Aorta (tissue), 5 donors: ENCODE data around the gene GABRD. TPM values are rescaled to one million over a fixed set of nuclear protein-coding genes. Genes with fewer than 3 reads are reported as not detected.

Experiments used
- ATAC-seq: fragments of 200-7000 bp; cut with Tn5 transposase; one replicate; pipeline ENCODE4 v1.9.1; 2022; ENCODE audit warnings: moderate library complexity; ENCODE audit not compliant: low FRiP score
- DNase-seq, 2 donors: peaks; one replicate each; pipeline ENCODE4 v3.0.0-alpha.2; 2020
- H3K27ac ChIP-seq, 2 donors: one replicate each; pipeline ENCODE4 v1.5.1; 2013; ENCODE audit warnings: low read length in 2 of 2, mild to moderate bottlenecking in 2 of 2, moderate library complexity in 2 of 2, control low read depth in 1 of 2, inconsistent platforms in 1 of 2, low read depth in 1 of 2
- H3K27me3 ChIP-seq, 2 donors: one replicate each; pipeline ENCODE4 v1.6.1; 2013; ENCODE audit warnings: control low read depth in 1 of 2, low read length in 1 of 2, mild to moderate bottlenecking in 1 of 2, moderate library complexity in 1 of 2; ENCODE audit not compliant: insufficient read depth in 2 of 2, control insufficient read depth in 1 of 2
- H3K36me3 ChIP-seq, 2 donors: one replicate each; pipeline ENCODE4 v1.6.1; 2013; ENCODE audit warnings: control low read depth in 1 of 2, low read length in 1 of 2, mild to moderate bottlenecking in 1 of 2; ENCODE audit not compliant: insufficient read depth in 2 of 2, control insufficient read depth in 1 of 2
- H3K4me1 ChIP-seq, 2 donors: one replicate each; pipeline ENCODE4 v1.6.1; 2013; ENCODE audit warnings: low read length in 2 of 2, control low read depth in 1 of 2, mild to moderate bottlenecking in 1 of 2, moderate library complexity in 1 of 2; ENCODE audit not compliant: insufficient read depth in 2 of 2, control insufficient read depth in 1 of 2
- H3K4me3 ChIP-seq, 2 donors: one replicate each; pipeline ENCODE4 v1.5.1; 2013; ENCODE audit warnings: low read length in 2 of 2, control low read depth in 1 of 2, mild to moderate bottlenecking in 1 of 2
- H3K9me3 ChIP-seq: one replicate; pipeline ENCODE4 v1.6.1; 2013; ENCODE audit warnings: mild to moderate bottlenecking, low read length; ENCODE audit not compliant: control insufficient read depth
- WGBS, 2 donors: extraction: QIAGEN DNeasy Blood & Tissue Kit; methylation state at CpG; one replicate each; pipeline ENCODE4 v1.1.7; 2013; 5-methylcytosine and 5-hydroxymethylcytosine counted together
- intact Hi-C, 2 donors: fragments of 100-400 bp; cut with DNase I; formaldehyde crosslinking; loops; one replicate each; pipeline versions ENCODE4 v1.14.2 to v1.15.0; 2022
- polyA plus RNA-seq, 2 donors: library from polyadenylated mRNA; stranded (reverse); fragments of 200-250 nt; gene quantifications; one replicate each; pipeline ENCODE4 v1.2.3, GENCODE V29; 2013
- total RNA-seq, 2 donors: library from RNA; stranded (reverse); fragmentation: NEBNext Ultra II Directional; extraction: Animal tissue kit (Norgen Biotek cat#: 25700); gene quantifications; one replicate each; pipeline ENCODE4 v1.2.1, GENCODE V29; 2021
- donor health status: healthy with polysubstance abuse.
- donor health status: Bipolar disorder and iron deficiency.
- donor health status: DM: no; HTN: no; CAD: no.
- donor health status: DM: no; HTN: no; CAD: no.
- donor health status: DM: yes; HTN: yes; CAD: no.

Gene GABRD
- total and polyA plus RNA-seq, 4 donors: 0.49 to 1.2 TPM; not detected in 2

- Histone ChIP-seq H3K4me3 (no peak overlapping the region), H3K27ac (no peak overlapping the region), H3K27me3 (no peaks in the 10 kb centered on the region), H3K9me3 (no peaks in the 10 kb centered on the region), H3K4me1 (no peaks in the 10 kb centered on the region), H3K36me3 (no peaks in the 10 kb centered on the region)
- DNase-seq (no peak), ATAC-seq (no peak)
- 85 to 90% methylated on average over 10 of the region's 10 CpGs for whole genome bisulfite sequencing, 2 donors
- intact Hi-C loops: no loop called here
Measured at GRCh38 chr1:2052756-2053155, 33.6 kb downstream of the GABRD start.

GRCh38 chr1:2053217-2053616 is 34.1 kb downstream of the GABRD start:
- 89% methylated on average over 17 of the region's 17 CpGs for WGBS, 2 donors
- H3K36me3 ChIP-seq: no peaks in the 10 kb centered on the region
- no peak for DNase-seq

GRCh38 chr1:2053784-2054376 is 34.7 kb downstream of the GABRD start:
- Histone ChIP-seq H3K36me3 (no peaks in the 10 kb centered on the region), H3K4me3 (no peak overlapping the region), H3K27me3 (no peaks in the 10 kb centered on the region), H3K4me1 (no peaks in the 10 kb centered on the region), H3K9me3 (no peaks in the 10 kb centered on the region), H3K27ac (no peak overlapping the region)
- DNase-seq: no peak
- WGBS, 2 donors: 90% methylated on average over 12 of the region's 12 CpGs
- intact Hi-C loops: no loop called here
- no peak for ATAC-seq

More at GRCh38 chr1:2053217-2053616, 34.1 kb downstream of the GABRD start:
- Histone ChIP-seq H3K4me1 (no peaks in the 10 kb centered on the region), H3K27me3 (no peaks in the 10 kb centered on the region), H3K4me3 (no peak overlapping the region), H3K27ac (no peak overlapping the region), H3K9me3 (no peaks in the 10 kb centered on the region)
- no peak for ATAC-seq
- intact Hi-C loops: no loop called here

- no peak for DNase-seq
- H3K27ac ChIP-seq: no peak overlapping the region
- H3K36me3 ChIP-seq: no peaks in the 10 kb centered on the region
- no peaks in the 10 kb centered on the region for H3K27me3 ChIP-seq
- ATAC-seq: no peak
- H3K4me3 ChIP-seq: no peak overlapping the region
- H3K9me3 ChIP-seq: no peaks in the 10 kb centered on the region
- intact Hi-C loops: no loop called here
- no peaks in the 10 kb centered on the region for H3K4me1 ChIP-seq
- 78 to 83% methylated on average over 22 of the region's 22 CpGs for WGBS, 2 donors
Measured at GRCh38 chr1:2054560-2054959, 35.4 kb downstream of the GABRD start.

GRCh38 chr1:2055911-2056575 is 36.9 kb downstream of the GABRD start:
- 91 to 92% methylated on average over 29 of the region's 29 CpGs for WGBS, 2 donors

GRCh38 chr1:2056955-2057590 is 37.9 kb downstream of the GABRD start:
- no peak for DNase-seq
- Histone ChIP-seq H3K27me3 (no peaks in the 10 kb centered on the region), H3K36me3 (no peaks in the 10 kb centered on the region), H3K4me1 (no peaks in the 10 kb centered on the region), H3K9me3 (no peaks in the 10 kb centered on the region), H3K27ac (no peak overlapping the region), H3K4me3 (no peak overlapping the region)
- ATAC-seq: no peak
- intact Hi-C loops: no loop called here
- WGBS, 2 donors: 93% methylated on average over 25 of the region's 25 CpGs

More at GRCh38 chr1:2055911-2056575, 36.9 kb downstream of the GABRD start:
- Histone ChIP-seq H3K36me3 (no peaks in the 10 kb centered on the region), H3K27ac (no peak overlapping the region), H3K27me3 (no peaks in the 10 kb centered on the region), H3K9me3 (no peaks in the 10 kb centered on the region), H3K4me3 (no peak overlapping the region), H3K4me1 (no peaks in the 10 kb centered on the region)
- DNase-seq (no peak), ATAC-seq (no peak)
- intact Hi-C loops: no loop called here

- Histone ChIP-seq H3K9me3 (peaks cover under 1% of the 10 kb centered on the region), H3K27ac (no peak overlapping the region), H3K27me3 (no peaks in the 10 kb centered on the region), H3K4me1 (no peaks in the 10 kb centered on the region), H3K36me3 (no peaks in the 10 kb centered on the region), H3K4me3 (no peak overlapping the region)
- 88% methylated on average over 35 of the region's 35 CpGs for WGBS, 2 donors
- intact Hi-C loops: no loop called here
- no peak for ATAC-seq
- DNase-seq: peak in 1 of 2 donors; percentile 31
Measured at GRCh38 chr1:2059290-2059953, 40.3 kb downstream of the GABRD start.

GRCh38 chr1:2060072-2060471 is 40.9 kb downstream of the GABRD start:
- Histone ChIP-seq H3K4me1 (no peaks in the 10 kb centered on the region), H3K36me3 (no peaks in the 10 kb centered on the region), H3K27me3 (no peaks in the 10 kb centered on the region), H3K9me3 (peaks cover 2% of the 10 kb centered on the region), H3K4me3 (no peak overlapping the region), H3K27ac (no peak overlapping the region)
- intact Hi-C loops: no loop called here
- DNase-seq (no peak), ATAC-seq (no peak)
- 80 to 83% methylated on average over 15 of the region's 15 CpGs for WGBS, 2 donors
